Raji (cell line): ENCODE data around the gene ATXN7L1.

ENCODE experiments used
- POLR2A ChIP-seq: IDR thresholded peaks from 2 replicates; pipeline ENCODE4 v1.6.1; 2011; ENCODE audit warnings: low read depth, low read length, control low read depth; ENCODE audit not compliant: insufficient read depth

The ATXN7L1 gene

GRCh38 chr7:105825371-105825770, 51.0 kb downstream of the ATXN7L1 start:
- TF ChIP-seq POLR2A, result no peak

- no peak for TF ChIP-seq POLR2A
These were observed 53.6 kb downstream of the ATXN7L1 start for GRCh38 chr7:105822806-105823205.

- no peak for TF ChIP-seq POLR2A
These were observed 54.9 kb downstream of the ATXN7L1 start for GRCh38 chr7:105821527-105821926.

GRCh38 chr7:105820363-105821066, 55.9 kb downstream of the ATXN7L1 start:
- TF ChIP-seq POLR2A, result no peak

GRCh38 chr7:105819559-105819958, 56.8 kb downstream of the ATXN7L1 start:
- TF ChIP-seq POLR2A, result no peak

GRCh38 chr7:105816954-105817615, 59.3 kb downstream of the ATXN7L1 start:
- no peak for TF ChIP-seq POLR2A

GRCh38 chr7:105816266-105816843, 60.0 kb downstream of the ATXN7L1 start:
- TF ChIP-seq POLR2A, result no peak

- TF ChIP-seq POLR2A, result no peak
These were observed 60.8 kb downstream of the ATXN7L1 start for GRCh38 chr7:105815576-105815975.

GRCh38 chr7:105814481-105814880, 61.9 kb downstream of the ATXN7L1 start:
- no peak for TF ChIP-seq POLR2A

GRCh38 chr7:105811189-105811847, 65.1 kb downstream of the ATXN7L1 start:
- no peak for TF ChIP-seq POLR2A

GRCh38 chr7:105810556-105810955, 65.8 kb downstream of the ATXN7L1 start:
- no peak for TF ChIP-seq POLR2A

GRCh38 chr7:105808703-105809590, 67.5 kb downstream of the ATXN7L1 start:
- TF ChIP-seq POLR2A, result no peak

- TF ChIP-seq POLR2A, result no peak
These were observed 68.2 kb downstream of the ATXN7L1 start for GRCh38 chr7:105808209-105808608.

- no peak for TF ChIP-seq POLR2A
These were observed 69.0 kb downstream of the ATXN7L1 start for GRCh38 chr7:105807448-105807762.
